B cell (primary cell): ENCODE measurements around the gene ASPN.

Experiments used
- EZH2 ChIP-seq: IDR thresholded peaks from 2 replicates; pipeline ENCODE4 v1.6.1; 2012; ENCODE audit warnings: borderline replicate concordance, low read depth, mild to moderate bottlenecking, moderate library complexity, low read length; ENCODE audit not compliant: insufficient read depth, poor library complexity, severe bottlenecking
- TF ChIP-seq, protein P1 (sequence below): fragments of 200-600 bp; IDR thresholded peaks from one replicate; pipeline ENCODE4 v1.8.0; 2022; ENCODE audit warnings: antibody characterized with exemption, mild to moderate bottlenecking

GRCh38 chr9:92488681-92489550, 6.6 kb upstream of the ASPN start:
- TF ChIP-seq, protein P1, sequence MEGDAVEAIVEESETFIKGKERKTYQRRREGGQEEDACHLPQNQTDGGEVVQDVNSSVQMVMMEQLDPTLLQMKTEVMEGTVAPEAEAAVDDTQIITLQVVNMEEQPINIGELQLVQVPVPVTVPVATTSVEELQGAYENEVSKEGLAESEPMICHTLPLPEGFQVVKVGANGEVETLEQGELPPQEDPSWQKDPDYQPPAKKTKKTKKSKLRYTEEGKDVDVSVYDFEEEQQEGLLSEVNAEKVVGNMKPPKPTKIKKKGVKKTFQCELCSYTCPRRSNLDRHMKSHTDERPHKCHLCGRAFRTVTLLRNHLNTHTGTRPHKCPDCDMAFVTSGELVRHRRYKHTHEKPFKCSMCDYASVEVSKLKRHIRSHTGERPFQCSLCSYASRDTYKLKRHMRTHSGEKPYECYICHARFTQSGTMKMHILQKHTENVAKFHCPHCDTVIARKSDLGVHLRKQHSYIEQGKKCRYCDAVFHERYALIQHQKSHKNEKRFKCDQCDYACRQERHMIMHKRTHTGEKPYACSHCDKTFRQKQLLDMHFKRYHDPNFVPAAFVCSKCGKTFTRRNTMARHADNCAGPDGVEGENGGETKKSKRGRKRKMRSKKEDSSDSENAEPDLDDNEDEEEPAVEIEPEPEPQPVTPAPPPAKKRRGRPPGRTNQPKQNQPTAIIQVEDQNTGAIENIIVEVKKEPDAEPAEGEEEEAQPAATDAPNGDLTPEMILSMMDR, result no peak
- no peak for TF ChIP-seq EZH2
